Hepatic stellate cell (primary cell): ENCODE data around the gene SLC27A1.
"Not testable (repeated sequence)": the region's sequence is repeated elsewhere in the genome, so short reads cannot be mapped to it uniquely, and the experiment has no call there.

Experiments used
- DNase-seq: peaks from one replicate; pipeline ENCODE4 v3.0.0; 2011; ENCODE audit warnings: low spot score

SLC27A1 gene

GRCh38 chr19:17487284-17488121 is 17.2 kb downstream of the SLC27A1 start:
- no peak for DNase-seq

GRCh38 chr19:17488593-17489391 is 18.5 kb downstream of the SLC27A1 start:
- DNase-seq, result no peak

DNA sequence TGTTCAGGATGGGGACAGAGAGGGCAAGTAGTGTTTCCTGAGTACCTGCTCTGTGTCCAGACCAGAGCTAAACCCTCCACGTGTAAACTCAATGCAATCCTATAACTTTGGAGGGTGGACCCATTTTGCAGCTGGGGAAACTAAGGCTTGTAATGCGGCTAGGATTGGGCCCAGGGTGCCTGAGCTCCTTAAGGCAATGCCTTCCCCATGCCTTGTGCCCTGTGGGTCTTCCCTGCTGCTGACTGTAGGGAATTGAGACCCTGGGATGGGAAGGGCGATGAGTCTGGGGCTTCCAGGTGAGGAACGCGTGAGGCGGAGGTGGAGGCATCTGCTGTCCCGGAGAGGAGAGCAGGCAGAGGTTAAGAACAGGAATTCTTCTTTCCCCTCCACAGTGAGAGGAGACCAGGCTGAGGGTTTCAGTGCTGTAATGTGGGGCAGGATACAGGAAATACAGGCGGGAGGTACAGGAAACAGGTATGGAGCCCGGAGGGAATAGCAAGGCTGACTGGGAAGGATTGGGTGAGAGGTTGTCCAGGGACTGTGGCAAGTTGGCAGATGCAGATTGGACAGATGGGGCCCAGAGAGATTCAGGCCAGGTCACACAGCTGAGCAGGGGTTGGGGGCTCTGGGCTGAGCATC is 19.2 kb downstream of the SLC27A1 start:
- no peak for DNase-seq

- DNase-seq, result no peak
Measured at GRCh38 chr19:17490411-17490810, 20.1 kb downstream of the SLC27A1 start.

GRCh38 chr19:17491287-17491686 is 21.0 kb downstream of the SLC27A1 start:
- DNase-seq, result no peak

GRCh38 chr19:17495639-17496296 is 25.4 kb downstream of the SLC27A1 start:
- no peak for DNase-seq

- DNase-seq, result peak; percentile 78
Measured at GRCh38 chr19:17496337-17496997, 26.1 kb downstream of the SLC27A1 start.

DNA sequence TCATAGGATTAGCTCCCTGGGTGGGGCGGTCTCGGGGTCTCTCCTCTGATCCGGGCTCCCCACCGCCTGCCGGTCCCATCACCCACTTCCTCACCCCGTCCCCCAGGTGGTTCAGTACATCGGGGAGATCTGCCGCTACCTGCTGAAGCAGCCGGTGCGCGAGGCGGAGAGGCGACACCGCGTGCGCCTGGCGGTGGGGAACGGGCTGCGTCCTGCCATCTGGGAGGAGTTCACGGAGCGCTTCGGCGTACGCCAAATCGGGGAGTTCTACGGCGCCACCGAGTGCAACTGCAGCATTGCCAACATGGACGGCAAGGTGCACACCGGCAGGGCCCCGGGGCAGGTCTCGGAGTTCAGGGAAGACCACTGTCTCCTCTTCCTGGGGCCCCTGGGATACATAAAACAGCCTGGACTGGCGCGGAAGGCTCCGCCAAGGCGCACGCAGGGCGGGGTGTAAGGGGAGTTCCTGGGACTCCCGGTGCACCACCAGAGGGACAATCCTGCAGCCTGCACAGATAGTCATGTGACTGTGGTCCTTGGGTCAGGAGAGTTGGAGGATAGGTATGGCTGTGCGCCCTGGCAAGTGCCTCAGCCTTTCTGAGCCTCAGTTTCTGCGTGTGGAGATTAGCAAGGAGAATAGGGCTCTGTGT is 26.9 kb downstream of the SLC27A1 start:
- no peak for DNase-seq

DNA sequence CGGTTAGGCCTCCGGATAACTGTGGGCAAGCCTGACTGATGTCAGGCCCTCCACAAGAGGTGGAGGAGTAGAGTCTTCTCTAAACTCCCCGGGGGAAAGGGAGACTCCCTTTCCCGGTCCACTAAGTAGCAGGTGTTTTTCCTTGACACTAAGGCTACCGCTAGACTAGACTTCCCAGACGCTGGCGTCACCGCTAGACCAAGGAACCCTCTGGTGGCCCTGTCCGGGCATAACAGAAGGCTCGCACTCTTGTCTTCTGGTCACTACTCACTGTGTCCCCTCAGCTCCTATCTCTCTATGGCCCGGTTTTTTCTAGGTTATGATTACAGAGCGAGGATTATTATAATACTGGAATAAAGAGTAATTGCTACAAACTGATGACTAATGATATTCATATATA is 28.7 kb downstream of the SLC27A1 start:
- not testable (repeated sequence) for DNase-seq

- no peak for DNase-seq
Measured at GRCh38 chr19:17499648-17500446, 29.5 kb downstream of the SLC27A1 start.

- DNase-seq, result no peak
Measured at GRCh38 chr19:17500447-17501198, 30.3 kb downstream of the SLC27A1 start.

GRCh38 chr19:17503240-17503639 is 32.9 kb downstream of the SLC27A1 start:
- no peak for DNase-seq

DNA sequence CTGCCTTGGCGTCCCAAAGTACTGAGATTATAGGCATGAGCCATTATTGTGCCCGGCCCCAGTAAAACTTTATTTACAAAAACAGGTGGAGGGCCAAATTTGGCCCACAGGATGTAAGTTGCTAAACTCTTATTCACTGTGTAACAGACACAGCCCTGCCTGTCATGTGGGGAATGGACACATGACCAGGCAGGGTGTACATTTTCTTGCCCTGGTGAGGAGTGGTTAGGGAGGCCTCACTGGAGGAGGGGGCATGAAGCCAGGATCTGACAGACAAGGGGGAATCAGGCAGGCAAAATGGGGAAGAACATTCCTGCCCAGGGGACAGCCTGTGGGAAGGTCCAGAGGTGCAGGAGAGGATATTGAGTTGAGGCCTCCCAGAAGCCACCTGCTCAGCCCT is 33.7 kb downstream of the SLC27A1 start:
- DNase-seq, result no peak

GRCh38 chr19:17504456-17504855 is 34.1 kb downstream of the SLC27A1 start:
- no peak for DNase-seq

- no peak for DNase-seq
Measured at GRCh38 chr19:17505223-17505622, 34.9 kb downstream of the SLC27A1 start.

GRCh38 chr19:17506745-17507144 is 36.4 kb downstream of the SLC27A1 start:
- no peak for DNase-seq

DNA sequence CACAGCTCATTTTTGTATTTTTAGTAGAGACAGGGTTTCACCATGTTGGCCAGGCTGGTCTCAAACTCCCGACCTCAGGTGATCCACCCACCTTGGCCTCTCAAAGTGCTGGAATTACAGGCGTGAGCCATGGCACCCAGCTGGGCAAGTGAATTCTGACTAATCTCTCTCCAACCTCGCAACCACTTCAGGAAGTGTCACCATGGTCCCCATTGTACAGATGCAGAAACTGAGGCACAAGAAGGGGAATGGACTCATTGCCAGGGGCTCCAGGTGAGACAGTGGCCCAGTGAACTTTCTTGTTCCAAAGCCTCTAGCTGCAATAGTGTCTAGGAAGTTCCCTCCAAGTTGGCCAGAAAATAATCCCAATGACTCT is 38.2 kb downstream of the SLC27A1 start:
- not testable (repeated sequence) for DNase-seq

DNA sequence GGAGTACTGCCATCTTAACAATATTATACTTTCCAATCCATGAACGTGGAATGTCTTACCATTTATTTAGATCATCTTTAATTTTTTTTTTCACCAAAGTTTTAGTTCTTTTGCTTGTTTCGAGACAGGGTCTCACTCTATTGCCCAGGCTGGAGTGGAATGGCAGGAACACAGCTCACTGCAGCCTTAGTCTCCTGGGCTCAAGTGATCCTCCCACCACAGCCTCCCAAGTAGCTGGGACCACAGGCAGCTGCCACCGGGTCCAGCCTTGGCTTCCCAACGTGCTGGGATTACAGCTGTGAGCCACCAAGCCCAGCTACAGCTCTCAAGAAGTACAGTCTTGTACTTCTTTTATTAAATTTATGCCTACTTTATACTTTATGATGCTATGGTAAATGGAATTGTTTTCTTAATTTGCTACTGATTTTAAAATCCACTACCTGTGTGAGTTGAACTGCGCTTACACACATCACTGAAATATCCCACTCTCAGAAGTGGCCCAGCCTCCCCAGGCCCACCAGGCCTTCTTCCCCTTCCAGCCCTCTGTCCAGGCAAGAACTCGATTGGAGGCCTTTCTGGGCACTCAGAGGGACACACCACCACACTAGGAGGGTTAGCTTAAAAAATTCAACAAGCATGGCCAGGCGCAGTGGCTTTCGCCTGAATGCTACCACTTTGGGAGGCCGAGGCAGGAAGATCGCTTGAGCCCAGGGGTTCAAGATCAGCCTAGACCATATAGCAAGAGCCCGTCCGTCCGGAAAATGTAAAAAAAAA is 40.1 kb downstream of the SLC27A1 start:
- DNase-seq, result no peak
